SU-DHL-6 (cell line): Measurements from ENCODE around the gene TPK1.

ENCODE experiments used
- EZH2phosphoT487 ChIP-seq: fragments of 200-600 bp; sonication (generic), shearing (Covaris generic); conservative IDR thresholded peaks from 2 replicates; pipeline ENCODE4 v1.6.1; 2018; ENCODE audit warnings: mild to moderate bottlenecking, antibody characterized with exemption, low read length, moderate library complexity, mixed read lengths
- TF ChIP-seq, protein P1 (sequence below): fragments of 200-600 bp; sonication (generic); IDR thresholded peaks from one replicate; pipeline ENCODE4 v1.5.1; 2017; ENCODE audit warnings: antibody characterized with exemption, mild to moderate bottlenecking, low read length, moderate library complexity; ENCODE audit not compliant: insufficient read depth, poor library complexity, severe bottlenecking

DNA sequence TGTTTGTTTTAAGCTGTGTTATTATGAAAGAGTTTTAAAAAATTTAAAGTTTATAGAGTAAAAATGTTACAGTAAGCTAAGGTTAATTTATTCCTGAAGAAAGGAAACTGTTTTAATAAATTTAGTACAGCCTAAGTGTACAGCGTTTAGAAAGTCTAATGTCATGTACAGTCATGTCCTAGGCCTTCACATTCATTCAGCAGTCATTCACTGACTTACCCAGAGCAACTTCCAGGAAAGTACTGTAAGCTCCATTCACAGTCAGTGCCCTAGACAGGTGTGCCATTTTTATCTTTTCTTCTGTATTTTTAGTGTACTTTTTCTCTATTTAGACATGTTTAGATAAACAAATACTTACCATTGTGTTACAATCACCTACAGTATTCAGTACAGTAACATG lies 126.8 kb downstream of the TPK1 start:
- TF ChIP-seq, protein P1, sequence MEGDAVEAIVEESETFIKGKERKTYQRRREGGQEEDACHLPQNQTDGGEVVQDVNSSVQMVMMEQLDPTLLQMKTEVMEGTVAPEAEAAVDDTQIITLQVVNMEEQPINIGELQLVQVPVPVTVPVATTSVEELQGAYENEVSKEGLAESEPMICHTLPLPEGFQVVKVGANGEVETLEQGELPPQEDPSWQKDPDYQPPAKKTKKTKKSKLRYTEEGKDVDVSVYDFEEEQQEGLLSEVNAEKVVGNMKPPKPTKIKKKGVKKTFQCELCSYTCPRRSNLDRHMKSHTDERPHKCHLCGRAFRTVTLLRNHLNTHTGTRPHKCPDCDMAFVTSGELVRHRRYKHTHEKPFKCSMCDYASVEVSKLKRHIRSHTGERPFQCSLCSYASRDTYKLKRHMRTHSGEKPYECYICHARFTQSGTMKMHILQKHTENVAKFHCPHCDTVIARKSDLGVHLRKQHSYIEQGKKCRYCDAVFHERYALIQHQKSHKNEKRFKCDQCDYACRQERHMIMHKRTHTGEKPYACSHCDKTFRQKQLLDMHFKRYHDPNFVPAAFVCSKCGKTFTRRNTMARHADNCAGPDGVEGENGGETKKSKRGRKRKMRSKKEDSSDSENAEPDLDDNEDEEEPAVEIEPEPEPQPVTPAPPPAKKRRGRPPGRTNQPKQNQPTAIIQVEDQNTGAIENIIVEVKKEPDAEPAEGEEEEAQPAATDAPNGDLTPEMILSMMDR = no peak
- no peak for TF ChIP-seq EZH2phosphoT487
